ENCODE results near the gene RBL2. TPM values are rescaled to one million over a fixed set of nuclear protein-coding genes. Genes with fewer than 3 reads are reported as not detected.

RBL2 gene
- total and polyA plus RNA-seq, 2 of the 8 experiments (the other 6 are each of a cell fraction or from before 2014, with no cell fraction given) = 13.9 to 22.1 TPM

GRCh38 chr16:53502331-53503269 is 68.3 kb downstream of the RBL2 start, which contains the start of gene AKTIP (continued):
- TF ChIP-seq POU5F1 (IDR thresholded peaks at IDR 0.05; ENCODE audit: low read depth, low read length) = no peak
- no peak for TF ChIP-seq RNF2 (IDR thresholded peaks at IDR 0.05; ENCODE audit: borderline replicate concordance, low read depth, low read length, missing control alignments, poor library complexity, severe bottlenecking)
- TF ChIP-seq SAP30 (IDR thresholded peaks at IDR 0.05; ENCODE audit: insufficient read depth, insufficient replicate concordance, low read length) = peak; percentile 45
- no peak for TF ChIP-seq MAX (IDR thresholded peaks at IDR 0.05)
- TF ChIP-seq ATF2 (IDR thresholded peaks at IDR 0.05; ENCODE audit: low read length) = no peak
- no peak for TF ChIP-seq POLR2A (IDR thresholded peaks at IDR 0.05; ENCODE audit: control extremely low read depth in 1 of 2, low read depth in 2 of 2, low read length in 2 of 2)
- TF ChIP-seq FOSL1 (IDR thresholded peaks at IDR 0.05; ENCODE audit: insufficient read depth, low read depth, low read length) = no peak
- TF ChIP-seq GABPA (IDR thresholded peaks at IDR 0.05; ENCODE audit: borderline replicate concordance, insufficient read depth, low read length) = no peak
- no peak for TF ChIP-seq EGR1 (IDR thresholded peaks at IDR 0.05; ENCODE audit: borderline replicate concordance, low read depth, low read length)
